HL-60 (cell line): Measurements from ENCODE around the gene PARVB.

Experiments used
- REST ChIP-seq: IDR thresholded peaks from 2 replicates; pipeline ENCODE4 v1.6.1; 2012; ENCODE audit warnings: low read depth; ENCODE audit not compliant: insufficient replicate concordance
- TF ChIP-seq, protein P1 (sequence below): IDR thresholded peaks from one replicate; pipeline ENCODE4 v1.5.1; 2011; ENCODE audit warnings: low read length, control low read depth, inconsistent platforms; ENCODE audit not compliant: insufficient read depth

DNA sequence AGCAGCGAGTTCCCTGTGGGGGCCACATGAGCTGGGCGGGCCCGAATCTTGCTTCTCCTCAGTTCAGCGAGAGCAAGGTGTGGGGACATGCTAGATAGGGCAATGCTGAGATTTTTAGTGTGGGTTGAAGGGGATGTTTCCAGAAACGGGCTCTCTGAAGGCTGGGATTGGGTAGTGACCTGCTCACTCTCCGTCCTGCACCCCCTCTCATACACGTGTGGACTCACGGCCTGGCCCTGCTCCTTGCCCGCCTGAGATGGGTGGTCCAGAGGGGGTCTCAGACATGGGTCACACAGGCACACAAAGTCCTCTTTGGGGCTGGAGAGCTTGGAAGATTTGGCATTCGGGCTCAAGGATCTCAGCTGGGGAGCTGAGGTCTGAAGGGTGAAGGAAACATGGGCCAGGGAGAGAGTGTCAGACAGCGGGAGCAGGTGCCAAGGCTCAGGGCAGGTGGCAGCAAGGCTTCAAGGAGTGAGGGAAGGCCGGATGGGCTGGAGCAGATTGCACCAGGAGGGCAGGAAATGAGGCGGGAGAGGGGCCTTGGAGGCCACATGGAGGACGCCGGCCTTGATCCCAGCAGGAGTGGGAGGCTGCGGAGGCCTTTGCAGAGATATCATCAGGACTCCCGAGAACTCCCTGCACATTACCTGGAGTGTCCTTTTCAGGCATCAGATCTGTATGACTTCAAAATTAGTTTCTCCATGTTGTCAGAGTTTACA is 74.1 kb downstream of the PARVB start:
- TF ChIP-seq REST, result no peak
- TF ChIP-seq, protein P1, sequence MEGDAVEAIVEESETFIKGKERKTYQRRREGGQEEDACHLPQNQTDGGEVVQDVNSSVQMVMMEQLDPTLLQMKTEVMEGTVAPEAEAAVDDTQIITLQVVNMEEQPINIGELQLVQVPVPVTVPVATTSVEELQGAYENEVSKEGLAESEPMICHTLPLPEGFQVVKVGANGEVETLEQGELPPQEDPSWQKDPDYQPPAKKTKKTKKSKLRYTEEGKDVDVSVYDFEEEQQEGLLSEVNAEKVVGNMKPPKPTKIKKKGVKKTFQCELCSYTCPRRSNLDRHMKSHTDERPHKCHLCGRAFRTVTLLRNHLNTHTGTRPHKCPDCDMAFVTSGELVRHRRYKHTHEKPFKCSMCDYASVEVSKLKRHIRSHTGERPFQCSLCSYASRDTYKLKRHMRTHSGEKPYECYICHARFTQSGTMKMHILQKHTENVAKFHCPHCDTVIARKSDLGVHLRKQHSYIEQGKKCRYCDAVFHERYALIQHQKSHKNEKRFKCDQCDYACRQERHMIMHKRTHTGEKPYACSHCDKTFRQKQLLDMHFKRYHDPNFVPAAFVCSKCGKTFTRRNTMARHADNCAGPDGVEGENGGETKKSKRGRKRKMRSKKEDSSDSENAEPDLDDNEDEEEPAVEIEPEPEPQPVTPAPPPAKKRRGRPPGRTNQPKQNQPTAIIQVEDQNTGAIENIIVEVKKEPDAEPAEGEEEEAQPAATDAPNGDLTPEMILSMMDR, result no peak
